HCEC 1CT (cell line): ENCODE data around the gene MCAT.

ENCODE experiments used
- DNase-seq: peaks from one replicate; pipeline ENCODE4 v3.0.0-alpha.2; 2017

MCAT gene

GRCh38 chr22:43085658-43086606, 57.3 kb downstream of the MCAT start:
- DNase-seq = no peak
